Memory B cell (primary cell): ENCODE data around the gene BRIP1.

Experiments
- ATAC-seq: fragments of 150-1000 bp; cut with Tn5 transposase; 2 replicates; pipeline ENCODE4 v1.10.0; 2021; ENCODE audit warnings: low read depth, mild to moderate bottlenecking, moderate library complexity
- DNase-seq, 2 donors: peaks; one replicate each; pipeline ENCODE4 v3.0.0; 2022; ENCODE audit warnings: low spot score in 2 of 2
- H3K27ac Mint-ChIP-seq: one replicate; pipeline ENCODE4 v1.8.0; 2022; ENCODE audit warnings: mild to moderate bottlenecking, moderate library complexity, mixed read lengths
- H3K27me3 Mint-ChIP-seq: one replicate; pipeline ENCODE4 v1.8.0; 2022; ENCODE audit warnings: mixed read lengths
- H3K36me3 Mint-ChIP-seq: one replicate; pipeline ENCODE4 v1.8.0; 2022; ENCODE audit warnings: mild to moderate bottlenecking, mixed read lengths
- H3K4me1 Mint-ChIP-seq: one replicate; pipeline ENCODE4 v1.8.0; 2022; ENCODE audit warnings: mixed read lengths
- H3K4me3 Mint-ChIP-seq: one replicate; pipeline ENCODE4 v1.8.0; 2022; ENCODE audit warnings: mild to moderate bottlenecking, moderate library complexity, mixed read lengths
- H3K9me3 Mint-ChIP-seq: one replicate; pipeline ENCODE4 v1.8.0; 2022; ENCODE audit warnings: mixed read lengths

The BRIP1 gene

GRCh38 chr17:61659437-61659836 is 203.9 kb downstream of the BRIP1 start:
- H3K4me3 Mint-ChIP-seq = no peak overlapping the region
- H3K36me3 Mint-ChIP-seq = no peaks in the 10 kb centered on the region
- H3K4me1 Mint-ChIP-seq = no peaks in the 10 kb centered on the region
- ATAC-seq (no peak), DNase-seq (no peak)
- H3K9me3 Mint-ChIP-seq = no peaks in the 10 kb centered on the region
- H3K27me3 Mint-ChIP-seq = peaks cover 3% of the 10 kb centered on the region
- H3K27ac Mint-ChIP-seq = no peak overlapping the region

- peaks cover 3% of the 10 kb centered on the region for H3K27me3 Mint-ChIP-seq
- ATAC-seq (no peak), DNase-seq (no peak)
- H3K4me1 Mint-ChIP-seq = no peaks in the 10 kb centered on the region
- no peak overlapping the region for H3K4me3 Mint-ChIP-seq
- H3K9me3 Mint-ChIP-seq = peaks cover 6% of the 10 kb centered on the region
- H3K27ac Mint-ChIP-seq = no peak overlapping the region
- no peaks in the 10 kb centered on the region for H3K36me3 Mint-ChIP-seq
Observed at GRCh38 chr17:61658183-61658582, 205.1 kb downstream of the BRIP1 start.

DNA sequence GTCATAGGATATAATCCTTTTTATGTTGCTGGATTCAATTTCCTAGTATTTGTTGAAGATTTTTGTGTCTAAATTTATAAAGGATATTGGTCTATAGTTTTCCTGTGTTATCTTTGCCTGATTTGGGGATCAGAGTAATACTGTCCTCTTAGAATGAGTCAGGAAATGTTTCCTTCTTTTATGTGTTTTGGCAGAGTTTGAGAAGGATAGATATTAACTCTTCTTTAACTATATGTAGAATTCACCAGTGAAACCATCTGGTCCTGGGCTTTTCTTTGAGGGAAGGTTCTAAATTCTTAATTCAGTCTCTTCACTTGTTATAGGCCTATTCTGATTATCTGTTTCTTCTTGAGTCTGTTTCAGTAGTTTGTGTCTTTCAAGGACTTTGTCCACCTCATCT is 206.0 kb downstream of the BRIP1 start:
- no peak overlapping the region for H3K27ac Mint-ChIP-seq
- peaks cover 1% of the 10 kb centered on the region for H3K27me3 Mint-ChIP-seq
- no peak overlapping the region for H3K4me3 Mint-ChIP-seq
- no peaks in the 10 kb centered on the region for H3K36me3 Mint-ChIP-seq
- no peaks in the 10 kb centered on the region for H3K4me1 Mint-ChIP-seq
- peaks cover 7% of the 10 kb centered on the region for H3K9me3 Mint-ChIP-seq
- ATAC-seq (no peak), DNase-seq (no peak)

DNA sequence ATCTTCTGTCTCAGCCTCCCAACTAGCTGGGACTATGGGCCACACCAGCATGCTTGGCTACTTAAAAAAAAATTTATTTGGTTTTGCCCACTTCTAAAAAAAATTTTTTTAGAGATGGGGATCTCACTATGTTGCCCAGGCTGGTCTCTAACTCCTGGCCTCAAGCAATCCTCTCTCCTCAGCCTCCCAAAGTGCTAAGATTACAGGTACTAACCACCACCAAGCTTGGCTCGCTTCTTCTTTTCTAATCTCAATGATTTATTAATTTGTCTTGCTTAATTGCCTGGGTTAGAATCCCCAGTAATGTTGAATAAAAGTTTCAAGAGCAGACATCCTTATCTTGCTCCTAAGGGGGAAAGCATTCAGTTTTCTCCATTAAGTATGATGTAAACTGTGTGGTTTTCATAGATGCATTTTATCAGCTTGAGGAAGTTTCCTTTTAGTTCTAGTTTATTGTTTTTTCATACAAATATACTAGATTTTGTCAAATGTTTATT is 206.6 kb downstream of the BRIP1 start:
- H3K9me3 Mint-ChIP-seq = peaks cover 10% of the 10 kb centered on the region
- H3K27me3 Mint-ChIP-seq = no peaks in the 10 kb centered on the region
- no peak overlapping the region for H3K4me3 Mint-ChIP-seq
- no peak overlapping the region for H3K27ac Mint-ChIP-seq
- H3K4me1 Mint-ChIP-seq = no peaks in the 10 kb centered on the region
- no peak for DNase-seq
- ATAC-seq = no peak
- H3K36me3 Mint-ChIP-seq = no peaks in the 10 kb centered on the region

GRCh38 chr17:61650749-61651148 is 212.6 kb downstream of the BRIP1 start:
- Mint-ChIP-seq H3K4me1 (no peaks in the 10 kb centered on the region), H3K36me3 (peaks cover 6% of the 10 kb centered on the region), H3K27me3 (peaks cover 4% of the 10 kb centered on the region), H3K27ac (no peak overlapping the region), H3K9me3 (peaks cover 19% of the 10 kb centered on the region), H3K4me3 (no peak overlapping the region)
- no peak for ATAC-seq
- no peak for DNase-seq

DNA sequence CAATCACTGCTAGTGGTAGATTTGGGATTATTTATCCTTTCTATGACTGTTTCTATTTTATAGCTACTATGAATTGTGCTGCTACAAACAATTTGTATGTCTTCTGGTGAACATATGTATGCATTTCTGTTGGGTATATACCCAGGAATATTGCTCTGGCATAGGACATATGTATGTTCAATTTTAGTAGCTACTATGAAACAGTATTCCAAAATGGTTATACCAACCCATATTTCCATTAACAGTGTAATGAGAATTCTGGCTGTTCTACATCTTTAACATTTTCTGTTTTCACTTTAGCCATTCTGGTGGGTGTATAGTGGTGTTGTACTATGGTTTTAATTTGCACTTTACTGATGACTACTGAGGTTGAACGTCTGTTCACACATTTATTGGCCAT is 214.7 kb downstream of the BRIP1 start:
- Mint-ChIP-seq H3K27me3 (peaks cover 4% of the 10 kb centered on the region), H3K9me3 (peaks cover 17% of the 10 kb centered on the region), H3K4me1 (peaks cover 3% of the 10 kb centered on the region), H3K27ac (no peak overlapping the region), H3K36me3 (peaks cover 6% of the 10 kb centered on the region), H3K4me3 (no peak overlapping the region)
- no peak for ATAC-seq
- DNase-seq = no peak

DNA sequence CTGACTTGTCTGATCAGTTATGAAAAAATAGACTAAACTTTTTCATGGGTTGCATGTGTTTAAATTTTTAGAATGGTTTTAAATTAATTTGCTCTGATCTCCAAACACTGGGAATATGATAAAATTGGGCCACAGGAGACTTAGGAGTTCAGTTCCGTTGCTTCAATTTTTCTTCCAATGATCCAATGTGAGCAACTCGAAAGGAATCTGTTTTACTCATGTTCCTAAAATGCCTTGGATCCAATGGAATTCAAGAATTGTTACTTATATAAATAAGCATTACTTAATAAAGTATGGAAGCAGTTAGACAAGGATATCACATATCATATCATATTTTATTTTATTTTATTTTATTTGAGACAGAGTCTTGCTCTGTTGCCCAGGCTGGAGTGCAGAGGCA is 216.3 kb downstream of the BRIP1 start:
- H3K27me3 Mint-ChIP-seq = peaks cover 4% of the 10 kb centered on the region
- peaks cover 3% of the 10 kb centered on the region for H3K4me1 Mint-ChIP-seq
- H3K27ac Mint-ChIP-seq = no peak overlapping the region
- no peak for DNase-seq
- no peak overlapping the region for H3K4me3 Mint-ChIP-seq
- no peak for ATAC-seq
- H3K9me3 Mint-ChIP-seq = peaks cover 11% of the 10 kb centered on the region
- H3K36me3 Mint-ChIP-seq = peaks cover 6% of the 10 kb centered on the region

DNA sequence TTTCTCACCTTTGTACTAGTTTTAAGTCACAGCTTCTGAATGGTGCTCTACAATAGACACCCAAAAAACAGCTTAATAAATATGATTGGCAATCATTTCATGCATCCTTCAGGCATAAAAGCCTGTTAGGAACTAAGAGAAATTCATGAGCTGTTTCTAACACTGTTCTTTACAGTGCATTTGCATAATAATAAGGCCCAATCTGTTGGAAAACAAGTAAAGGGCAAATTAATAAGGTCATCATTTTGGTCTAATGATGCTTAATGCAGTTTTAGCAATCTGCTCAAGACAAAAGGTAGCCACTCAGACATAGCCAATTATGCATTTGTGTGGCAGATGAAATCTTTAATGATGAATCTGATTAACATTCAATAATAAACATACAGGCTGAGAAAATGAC is 216.8 kb downstream of the BRIP1 start:
- DNase-seq (no peak), ATAC-seq (no peak)
- peaks cover 6% of the 10 kb centered on the region for H3K36me3 Mint-ChIP-seq
- H3K9me3 Mint-ChIP-seq = peaks cover 6% of the 10 kb centered on the region
- no peak overlapping the region for H3K4me3 Mint-ChIP-seq
- H3K4me1 Mint-ChIP-seq = peaks cover 3% of the 10 kb centered on the region
- no peak overlapping the region for H3K27ac Mint-ChIP-seq
- H3K27me3 Mint-ChIP-seq = peaks cover 4% of the 10 kb centered on the region

DNA sequence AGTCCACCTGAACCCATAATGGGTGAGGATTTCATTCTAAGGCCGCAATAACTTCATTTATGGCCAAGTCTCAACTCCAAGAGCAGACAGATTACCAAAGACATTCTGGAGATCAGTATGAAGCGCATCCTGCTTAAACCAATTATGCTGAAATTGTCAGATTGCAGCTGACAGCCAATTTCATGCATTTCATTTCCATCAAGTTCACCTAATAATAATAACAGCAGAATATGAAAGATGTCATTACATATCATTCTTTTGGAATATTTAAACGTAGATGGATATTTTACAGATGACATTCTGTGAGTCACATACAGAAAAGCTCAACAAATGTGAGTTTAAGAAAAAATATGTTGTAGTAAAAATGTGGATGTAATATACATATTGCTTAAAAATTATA is 217.4 kb downstream of the BRIP1 start:
- H3K4me3 Mint-ChIP-seq = no peak overlapping the region
- peaks cover 4% of the 10 kb centered on the region for H3K9me3 Mint-ChIP-seq
- H3K4me1 Mint-ChIP-seq = peaks cover 3% of the 10 kb centered on the region
- peaks cover 4% of the 10 kb centered on the region for H3K27me3 Mint-ChIP-seq
- H3K27ac Mint-ChIP-seq = no peak overlapping the region
- H3K36me3 Mint-ChIP-seq = peaks cover 4% of the 10 kb centered on the region
- no peak for ATAC-seq
- DNase-seq = no peak

GRCh38 chr17:61644800-61645774 is 218.2 kb downstream of the BRIP1 start:
- peaks cover 1% of the 10 kb centered on the region for H3K9me3 Mint-ChIP-seq
- H3K4me1 Mint-ChIP-seq = peaks cover 3% of the 10 kb centered on the region
- no peak for ATAC-seq
- no peaks in the 10 kb centered on the region for H3K36me3 Mint-ChIP-seq
- no peak for DNase-seq
- H3K27me3 Mint-ChIP-seq = no peaks in the 10 kb centered on the region
- no peak overlapping the region for H3K4me3 Mint-ChIP-seq
- H3K27ac Mint-ChIP-seq = no peak overlapping the region

DNA sequence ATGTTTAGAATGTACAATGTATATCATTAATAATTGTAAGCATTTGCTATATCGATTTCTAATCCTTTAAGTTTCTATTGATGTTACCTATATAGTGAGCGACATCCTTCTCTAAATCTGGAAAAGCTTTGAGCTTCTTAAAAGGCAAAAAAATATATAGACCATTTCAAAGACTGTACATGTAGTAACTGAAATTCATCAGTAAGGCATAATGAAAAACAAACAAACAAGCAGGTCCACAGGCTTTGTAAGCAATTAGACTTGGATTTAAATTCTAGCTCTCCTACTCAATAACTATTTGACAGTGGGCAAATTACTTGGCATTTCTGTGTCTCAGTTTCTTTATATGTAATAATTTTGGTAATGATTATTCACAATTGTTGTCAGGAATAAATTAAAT is 220.6 kb downstream of the BRIP1 start:
- peaks cover 3% of the 10 kb centered on the region for H3K4me1 Mint-ChIP-seq
- H3K27me3 Mint-ChIP-seq = peaks cover 1% of the 10 kb centered on the region
- H3K4me3 Mint-ChIP-seq = no peak overlapping the region

DNA sequence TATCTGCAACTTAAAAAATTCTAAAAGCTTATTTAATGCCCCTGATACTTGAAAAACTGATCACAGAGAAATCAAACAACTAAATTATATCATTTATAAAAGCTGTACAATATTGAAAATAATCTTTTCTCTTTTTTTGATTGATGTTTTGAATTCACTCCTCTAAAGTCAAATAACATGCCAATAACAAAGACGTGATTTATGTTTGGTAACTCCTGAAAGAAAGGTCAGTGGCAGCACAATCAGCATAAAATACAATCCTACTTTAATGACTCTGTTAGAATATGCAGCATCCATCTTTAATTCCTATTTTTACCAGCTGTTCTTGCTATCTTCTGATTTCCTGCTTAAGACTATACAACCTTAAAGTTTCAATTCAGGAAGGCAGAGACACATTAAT is 221.6 kb downstream of the BRIP1 start:
- Mint-ChIP-seq H3K27ac (no peak overlapping the region), H3K4me3 (no peak overlapping the region), H3K9me3 (peaks cover 1% of the 10 kb centered on the region), H3K4me1 (peaks cover 3% of the 10 kb centered on the region), H3K27me3 (peaks cover 1% of the 10 kb centered on the region), H3K36me3 (no peaks in the 10 kb centered on the region)
- DNase-seq (no peak), ATAC-seq (no peak)

More for the DNA sequence above, 220.6 kb downstream of the BRIP1 start:
- Mint-ChIP-seq H3K9me3 (peaks cover 1% of the 10 kb centered on the region), H3K27ac (no peak overlapping the region), H3K36me3 (no peaks in the 10 kb centered on the region)
- ATAC-seq = no peak
- no peak for DNase-seq

- H3K36me3 Mint-ChIP-seq = no peaks in the 10 kb centered on the region
- DNase-seq = no peak
- H3K27me3 Mint-ChIP-seq = peaks cover 1% of the 10 kb centered on the region
- ATAC-seq = no peak
- no peak overlapping the region for H3K27ac Mint-ChIP-seq
- peaks cover 3% of the 10 kb centered on the region for H3K4me1 Mint-ChIP-seq
- H3K4me3 Mint-ChIP-seq = no peak overlapping the region
- H3K9me3 Mint-ChIP-seq = peaks cover 1% of the 10 kb centered on the region
Observed at GRCh38 chr17:61641084-61641483, 222.2 kb downstream of the BRIP1 start.

DNA sequence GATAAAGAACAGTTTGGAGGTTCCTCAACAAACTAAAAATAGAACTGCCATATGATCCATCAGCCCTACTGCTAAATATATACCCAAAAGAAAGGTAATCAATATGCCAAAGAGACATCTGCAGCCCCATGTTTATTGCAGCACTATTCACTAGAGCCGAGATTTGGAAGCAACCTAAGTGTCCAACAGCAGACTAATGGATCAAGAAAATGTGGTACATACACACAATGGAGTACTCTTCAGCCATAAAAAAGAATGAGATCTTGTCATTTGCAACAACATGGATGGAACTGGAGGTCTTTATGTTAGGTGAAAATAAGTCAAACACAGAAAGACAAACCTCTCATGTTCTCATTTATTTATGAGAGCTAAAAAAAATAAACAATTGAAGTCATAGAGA is 223.5 kb downstream of the BRIP1 start:
- Mint-ChIP-seq H3K4me1 (no peaks in the 10 kb centered on the region), H3K27me3 (peaks cover 8% of the 10 kb centered on the region), H3K36me3 (no peaks in the 10 kb centered on the region), H3K27ac (no peak overlapping the region), H3K9me3 (peaks cover 7% of the 10 kb centered on the region), H3K4me3 (no peak overlapping the region)
- DNase-seq (no peak), ATAC-seq (no peak)

- peaks cover 7% of the 10 kb centered on the region for H3K9me3 Mint-ChIP-seq
- no peaks in the 10 kb centered on the region for H3K36me3 Mint-ChIP-seq
- DNase-seq (no peak), ATAC-seq (no peak)
- peaks cover 8% of the 10 kb centered on the region for H3K27me3 Mint-ChIP-seq
- H3K27ac Mint-ChIP-seq = no peak overlapping the region
- no peak overlapping the region for H3K4me3 Mint-ChIP-seq
- no peaks in the 10 kb centered on the region for H3K4me1 Mint-ChIP-seq
Observed at GRCh38 chr17:61638087-61638486, 225.2 kb downstream of the BRIP1 start.
